DND-41 (cell line): ENCODE measurements around the gene NLRP4.

Experiments used
- EZH2 ChIP-seq: IDR thresholded peaks from 3 replicates; pipeline ENCODE4 v1.6.1; 2012; ENCODE audit warnings: borderline replicate concordance, low read depth, mild to moderate bottlenecking, moderate library complexity, low read length, inconsistent platforms; ENCODE audit not compliant: severe bottlenecking
- TF ChIP-seq, protein P1 (sequence below): IDR thresholded peaks from 2 replicates; pipeline ENCODE4 v1.5.1; 2012; ENCODE audit warnings: borderline replicate concordance, low read length, moderate library complexity, mild to moderate bottlenecking; ENCODE audit not compliant: poor library complexity, severe bottlenecking; ENCODE audit errors: extremely low read depth

DNA sequence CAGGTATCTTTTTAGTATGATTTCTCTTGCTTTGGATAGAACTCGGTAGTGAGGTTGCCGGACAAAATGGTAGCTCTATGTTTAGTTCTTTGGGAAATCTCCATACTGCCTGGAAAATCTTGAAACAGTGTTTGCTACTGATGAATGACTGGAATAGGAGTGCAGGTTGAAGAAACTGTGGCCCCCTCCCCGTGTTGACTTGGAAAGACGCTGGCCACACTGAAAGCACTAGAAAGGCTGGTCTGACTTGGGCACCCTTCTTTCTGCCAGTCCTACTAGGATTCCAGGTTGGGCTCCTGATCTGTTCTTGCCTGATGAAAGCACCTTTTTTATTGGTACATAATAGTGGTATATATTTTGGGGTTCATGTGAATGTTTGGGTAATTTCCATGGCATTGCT lies 46.3 kb downstream of the NLRP4 start:
- TF ChIP-seq, protein P1, sequence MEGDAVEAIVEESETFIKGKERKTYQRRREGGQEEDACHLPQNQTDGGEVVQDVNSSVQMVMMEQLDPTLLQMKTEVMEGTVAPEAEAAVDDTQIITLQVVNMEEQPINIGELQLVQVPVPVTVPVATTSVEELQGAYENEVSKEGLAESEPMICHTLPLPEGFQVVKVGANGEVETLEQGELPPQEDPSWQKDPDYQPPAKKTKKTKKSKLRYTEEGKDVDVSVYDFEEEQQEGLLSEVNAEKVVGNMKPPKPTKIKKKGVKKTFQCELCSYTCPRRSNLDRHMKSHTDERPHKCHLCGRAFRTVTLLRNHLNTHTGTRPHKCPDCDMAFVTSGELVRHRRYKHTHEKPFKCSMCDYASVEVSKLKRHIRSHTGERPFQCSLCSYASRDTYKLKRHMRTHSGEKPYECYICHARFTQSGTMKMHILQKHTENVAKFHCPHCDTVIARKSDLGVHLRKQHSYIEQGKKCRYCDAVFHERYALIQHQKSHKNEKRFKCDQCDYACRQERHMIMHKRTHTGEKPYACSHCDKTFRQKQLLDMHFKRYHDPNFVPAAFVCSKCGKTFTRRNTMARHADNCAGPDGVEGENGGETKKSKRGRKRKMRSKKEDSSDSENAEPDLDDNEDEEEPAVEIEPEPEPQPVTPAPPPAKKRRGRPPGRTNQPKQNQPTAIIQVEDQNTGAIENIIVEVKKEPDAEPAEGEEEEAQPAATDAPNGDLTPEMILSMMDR, result no peak
- TF ChIP-seq EZH2, result no peak
